Raji (cell line): ENCODE results near the gene SCN1B.

Source experiments
- POLR2A ChIP-seq: IDR thresholded peaks from 2 replicates; pipeline ENCODE4 v1.6.1; 2011; ENCODE audit warnings: low read depth, low read length, control low read depth; ENCODE audit not compliant: insufficient read depth

Gene SCN1B

GRCh38 chr19:35083691-35084508 is 53.6 kb downstream of the SCN1B start:
- TF ChIP-seq POLR2A = no peak

GRCh38 chr19:35084509-35084762 is 54.2 kb downstream of the SCN1B start:
- TF ChIP-seq POLR2A = no peak

GRCh38 chr19:35085947-35086346 is 55.7 kb downstream of the SCN1B start:
- TF ChIP-seq POLR2A = no peak

GRCh38 chr19:35086455-35086854 is 56.2 kb downstream of the SCN1B start:
- TF ChIP-seq POLR2A = no peak

- TF ChIP-seq POLR2A = no peak
Observed at GRCh38 chr19:35087393-35087792, 57.1 kb downstream of the SCN1B start.

GRCh38 chr19:35088131-35088913 is 58.1 kb downstream of the SCN1B start:
- TF ChIP-seq POLR2A = no peak

GRCh38 chr19:35089554-35089953 is 59.3 kb downstream of the SCN1B start:
- no peak for TF ChIP-seq POLR2A
